Right forelimb (tissue), 1 donor: Measurements from ENCODE around the gene FOXA3.
"Not testable (repeated sequence)": the region's sequence is repeated elsewhere in the genome, so short reads cannot be mapped to it uniquely, and the experiment has no call there.

Experiments
- DNase-seq: peaks from one replicate; pipeline ENCODE4 v3.0.0-alpha.2; 2018

FOXA3 gene

DNA sequence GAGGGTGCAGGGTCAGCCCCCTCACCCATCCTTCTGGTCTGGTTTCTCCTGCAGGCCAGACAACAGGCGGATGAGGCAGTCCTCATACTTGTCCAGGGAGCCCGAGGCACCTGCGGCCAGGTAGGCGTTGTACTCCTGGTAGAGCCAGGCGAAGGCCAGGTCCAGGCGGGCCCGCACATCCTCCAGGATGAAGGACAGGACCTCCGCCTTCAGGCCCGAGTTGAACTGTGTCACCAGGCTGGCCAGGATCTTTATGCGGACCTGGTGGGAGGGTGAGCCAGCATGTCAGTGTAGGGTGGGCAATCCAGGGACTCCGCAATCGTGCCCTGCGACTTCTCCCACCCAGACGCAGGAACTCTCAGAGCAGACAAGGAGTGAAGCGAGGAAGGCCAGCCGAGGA is 35.2 kb upstream of the FOXA3 start:
- no peak for DNase-seq

DNA sequence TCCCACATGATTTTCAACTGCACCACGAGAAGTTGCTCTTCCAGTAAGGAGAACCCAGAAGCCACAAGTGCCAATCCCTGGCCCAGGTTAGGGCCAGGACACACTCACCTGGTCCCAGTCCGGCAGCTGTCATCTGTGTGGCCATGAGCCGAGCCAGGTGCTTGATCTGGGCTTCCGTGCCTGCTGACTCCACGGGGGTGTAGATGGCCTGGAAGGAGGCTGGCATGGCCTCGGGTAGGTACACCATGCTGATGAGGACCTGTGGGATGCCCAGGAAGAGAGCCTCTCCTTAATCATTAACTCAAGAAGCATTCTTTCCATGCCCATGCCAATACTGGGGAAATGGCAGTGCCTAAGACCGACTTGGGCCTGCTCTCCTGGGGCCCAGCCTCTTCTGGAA is 29.2 kb upstream of the FOXA3 start:
- no peak for DNase-seq

DNA sequence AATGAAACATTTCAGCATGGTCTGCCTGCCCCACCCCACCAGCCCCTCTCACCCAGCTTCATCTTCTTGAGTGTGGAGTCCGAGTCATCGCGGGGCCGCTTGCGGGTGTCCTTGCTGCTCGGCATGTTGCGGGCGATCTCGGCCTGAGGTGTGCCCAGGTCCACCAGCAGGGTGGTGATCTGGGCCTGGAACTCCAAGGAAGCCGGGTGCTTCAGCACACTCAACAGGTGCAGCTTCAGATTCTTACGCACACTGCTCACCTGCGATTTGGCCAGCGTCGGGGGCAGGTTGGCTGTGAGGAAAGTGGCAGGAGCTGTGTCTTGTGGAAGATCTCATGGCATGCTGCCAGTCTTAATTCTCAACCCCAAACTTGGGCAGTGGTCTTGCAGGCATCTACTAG is 21.9 kb upstream of the FOXA3 start:
- DNase-seq = no peak

DNA sequence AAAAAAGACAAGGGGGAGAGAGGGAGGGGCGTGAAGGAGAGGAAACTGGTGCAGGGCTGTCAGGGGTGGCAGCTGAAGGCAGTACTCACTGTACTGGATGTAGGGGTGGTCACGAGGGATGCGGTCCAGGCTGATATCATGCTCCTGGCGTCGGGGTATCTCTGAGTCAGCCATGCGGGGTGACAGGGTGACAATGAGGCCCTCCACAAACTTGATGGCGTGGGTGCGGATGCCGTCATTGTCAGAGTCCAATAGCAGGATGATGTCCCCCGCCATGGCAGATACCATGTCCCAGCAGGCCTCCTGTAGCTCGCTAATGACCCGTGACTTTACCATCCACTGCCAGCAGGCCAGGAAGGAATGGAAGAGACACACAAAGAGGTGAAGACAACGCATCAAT is 16.5 kb upstream of the FOXA3 start:
- no peak for DNase-seq

DNA sequence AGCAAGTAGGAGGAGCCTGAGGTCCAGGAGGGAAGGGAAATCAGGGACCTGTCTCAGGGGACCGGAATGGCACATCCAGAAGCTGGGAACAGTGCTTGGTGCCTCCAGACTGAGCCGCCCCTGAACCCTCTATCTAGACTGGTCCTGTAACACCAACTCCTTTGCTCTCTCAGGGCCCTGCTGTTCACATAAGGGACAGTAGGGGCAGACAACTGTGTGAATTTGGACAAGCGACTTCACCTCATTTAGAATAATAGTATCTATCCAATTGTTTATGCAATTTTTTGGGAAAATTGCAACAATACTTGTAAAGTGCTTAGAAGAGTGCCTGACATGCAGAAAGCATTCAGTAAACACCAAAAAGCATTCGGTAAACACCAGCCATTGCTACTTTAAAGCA is 15.2 kb upstream of the FOXA3 start:
- DNase-seq = no peak

DNA sequence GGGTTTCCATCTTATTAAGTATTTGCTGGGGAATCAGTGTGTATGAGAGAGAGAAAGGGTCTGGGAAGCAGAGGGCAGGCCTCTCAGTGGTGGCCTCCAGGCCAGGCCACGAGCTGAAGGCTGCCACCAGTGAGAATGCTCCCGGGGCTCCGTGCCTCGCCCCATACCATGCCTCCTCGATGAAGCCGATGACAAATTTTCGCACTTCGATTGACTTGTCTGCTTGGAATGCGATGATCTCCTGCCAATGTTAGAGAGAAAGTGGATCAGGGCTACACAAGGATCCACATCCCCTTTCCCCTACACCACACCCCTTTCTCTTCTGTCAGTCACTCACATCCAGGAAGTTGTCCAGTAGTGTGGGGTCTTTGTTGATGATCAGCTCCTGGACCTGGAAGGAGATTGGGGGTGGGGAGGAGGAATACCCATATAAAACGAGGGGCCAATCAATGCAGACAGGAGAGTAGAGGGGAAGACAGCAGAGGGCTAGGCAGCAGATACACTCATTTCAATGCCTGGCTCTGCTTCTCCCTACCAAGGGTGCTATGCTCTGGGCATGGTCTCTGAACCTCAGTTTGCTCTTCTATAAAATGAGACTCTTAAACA is 11.9 kb upstream of the FOXA3 start:
- DNase-seq = no peak

DNA sequence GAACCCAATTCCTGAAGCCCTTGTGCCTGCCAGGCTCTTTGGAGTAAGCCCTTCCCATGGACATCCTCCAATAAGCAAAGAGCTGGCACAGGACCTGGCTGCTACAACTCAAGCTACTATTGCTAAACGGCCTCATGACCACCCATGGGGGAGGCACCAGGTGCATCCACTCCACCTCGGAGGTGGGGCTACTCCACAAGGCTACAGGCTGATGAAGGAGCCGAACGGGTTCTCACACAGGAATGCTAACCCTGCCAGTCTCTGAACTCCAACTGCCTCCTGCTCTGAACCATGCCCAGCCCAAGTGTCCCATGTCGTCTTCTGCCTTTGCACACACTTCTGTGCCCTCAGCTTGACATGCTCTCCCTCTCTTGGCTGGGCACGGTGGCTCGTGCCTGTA is 11.1 kb upstream of the FOXA3 start:
- DNase-seq = no peak

DNA sequence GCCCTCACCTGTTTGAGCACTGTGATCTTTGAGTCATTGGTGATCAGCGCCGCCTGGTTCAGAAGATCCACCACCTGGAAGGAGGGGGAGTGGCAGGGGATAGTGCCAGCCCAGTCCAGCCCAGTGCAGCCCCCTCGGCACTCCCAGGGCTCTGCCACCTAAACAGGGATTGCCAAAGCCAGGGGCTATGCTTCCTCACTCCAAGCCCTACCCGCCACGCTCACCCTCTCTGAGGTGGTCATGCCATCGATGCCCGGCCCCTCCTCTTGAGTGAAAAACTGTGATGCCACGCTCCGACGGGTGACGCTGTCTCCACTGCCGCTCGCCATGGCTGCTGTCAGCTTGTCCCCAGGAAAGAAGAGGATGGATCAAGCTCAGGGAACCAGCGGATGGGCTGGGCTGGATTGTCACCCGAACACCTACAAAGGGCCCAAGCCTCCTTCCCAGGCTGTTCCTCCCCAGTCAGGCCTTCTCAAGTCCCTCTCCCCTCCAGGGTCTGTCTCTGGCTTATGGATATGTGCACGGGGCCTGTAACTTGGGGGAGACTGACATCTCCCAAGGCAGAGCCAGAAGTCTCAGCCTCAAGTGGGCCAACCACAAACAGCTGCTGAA is 9.9 kb upstream of the FOXA3 start:
- DNase-seq = no peak

DNA sequence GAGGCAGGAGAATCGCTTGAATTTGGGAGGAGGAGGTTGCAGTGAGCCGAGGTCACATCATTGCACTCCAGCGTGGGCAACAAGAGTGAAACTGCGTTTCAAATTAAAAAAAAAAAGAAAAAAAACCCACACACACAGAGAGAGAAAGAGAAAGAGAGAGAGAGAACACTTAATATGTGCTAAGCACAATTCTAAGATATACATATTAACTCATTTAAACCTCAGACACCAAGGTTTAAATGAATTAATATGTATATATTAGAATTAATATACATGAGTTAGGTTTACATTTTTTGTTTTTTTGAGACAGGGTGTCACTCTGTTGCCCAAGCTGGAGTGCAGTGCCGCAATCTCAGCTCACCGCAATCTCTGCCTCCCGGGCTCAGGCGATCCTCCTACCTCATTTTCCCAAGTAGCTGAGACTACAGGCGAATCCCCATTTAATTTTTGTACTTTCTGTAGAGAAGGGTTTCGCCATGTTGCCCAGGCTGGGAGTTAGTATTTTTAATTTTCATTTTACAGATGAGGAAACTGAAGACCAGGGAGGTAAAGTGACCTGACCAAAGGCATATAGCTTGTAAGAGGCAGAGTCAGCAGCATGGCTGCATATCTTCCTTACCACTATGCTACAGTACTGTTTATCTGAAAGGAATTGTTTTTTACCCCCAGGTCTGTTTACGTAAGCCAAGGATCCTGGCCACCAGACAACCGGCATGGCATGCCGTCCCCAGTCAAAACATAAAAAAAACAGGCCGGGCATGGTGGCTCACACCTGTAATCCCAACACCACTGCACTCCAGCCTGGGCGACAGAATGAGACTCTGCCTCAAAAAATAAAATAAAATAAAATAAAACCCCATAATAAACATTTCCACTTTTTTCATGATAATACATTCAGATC is 3.5 kb upstream of the FOXA3 start:
- DNase-seq = no peak

DNA sequence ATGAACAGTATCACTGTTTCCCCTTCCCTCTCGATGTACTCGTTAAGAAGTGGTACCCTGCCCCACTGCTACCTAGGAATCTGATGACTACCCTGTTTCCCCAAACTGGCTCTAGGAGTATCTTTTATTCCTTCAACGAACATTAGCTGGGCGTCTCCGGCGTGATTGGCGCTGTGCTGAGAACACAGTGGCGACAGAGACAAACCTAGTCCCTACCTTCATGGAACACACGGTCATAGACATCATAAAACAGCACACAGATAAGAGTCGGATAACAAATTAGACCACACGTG is 1.9 kb upstream of the FOXA3 start:
- DNase-seq = no peak

DNA sequence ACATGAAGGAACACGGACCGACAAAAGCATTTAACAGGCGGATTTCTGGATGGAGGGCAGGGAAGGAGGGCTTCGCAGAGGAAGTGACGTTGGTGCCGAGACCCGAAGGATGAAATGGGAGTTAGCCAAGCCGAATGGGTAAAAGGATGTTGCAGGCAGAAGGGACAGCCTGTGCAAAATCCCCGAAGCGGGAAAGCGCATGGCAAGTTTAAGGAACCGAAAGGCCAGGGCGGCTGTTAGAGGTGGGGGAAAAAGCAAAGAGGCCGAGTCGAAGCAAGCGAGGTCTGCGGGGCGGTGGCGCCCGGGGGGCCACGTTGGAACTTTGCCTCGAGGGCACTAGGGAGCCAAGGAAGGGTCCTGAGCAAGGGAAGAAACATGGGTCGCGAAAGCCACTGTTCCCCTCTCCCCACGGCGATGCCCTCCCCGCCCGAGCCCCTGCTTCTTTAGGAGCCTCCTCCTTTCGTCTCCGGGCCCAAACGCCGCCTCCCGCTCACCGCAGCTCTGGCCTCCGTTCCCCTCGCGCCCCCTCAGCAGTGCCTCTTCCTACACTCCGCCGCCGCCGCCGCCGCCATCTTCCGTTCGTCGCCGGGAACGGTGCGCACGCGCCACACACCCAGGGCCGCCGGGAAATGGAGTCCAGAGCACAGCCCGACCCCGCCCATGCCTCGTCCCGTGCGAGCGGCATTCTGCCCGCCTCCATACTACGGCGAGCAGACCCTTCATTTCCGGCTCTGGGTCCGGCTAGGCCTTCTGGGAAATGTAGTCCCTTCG is 1.4 kb upstream of the FOXA3 start, which contains the start of gene SYMPK:
Gene SYMPK (minus strand): TSS at position 584 of the 771 bp plus-strand sequence. CDS start 8,652 bp downstream, outside the sequence.
- peak; percentile 99 for DNase-seq

DNA sequence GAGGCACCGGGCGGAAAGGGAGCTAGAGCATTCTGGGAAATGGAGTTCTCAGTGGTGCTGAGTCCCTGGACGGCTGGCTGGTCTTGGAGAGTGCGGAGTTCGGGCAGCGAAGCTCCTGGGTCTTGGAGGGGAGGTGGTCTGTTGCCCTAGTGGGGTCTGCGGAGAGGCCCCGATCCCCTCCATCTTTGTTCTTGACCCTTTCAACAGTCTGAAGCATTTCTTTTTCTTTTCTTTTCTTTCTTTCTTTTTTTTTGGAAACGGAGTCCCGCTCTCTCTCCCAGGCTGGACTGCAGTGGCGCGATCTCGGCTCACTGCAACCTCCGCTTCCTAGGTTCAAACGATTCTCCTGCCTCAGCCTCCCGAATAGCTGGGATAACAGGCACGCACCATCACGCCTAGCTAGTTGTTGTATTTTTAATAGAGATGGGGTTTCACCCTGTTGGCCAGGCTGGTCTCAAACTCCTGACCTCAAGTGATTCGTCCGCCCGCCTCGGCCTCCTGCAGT is 739 bp upstream of the FOXA3 start:
- no peak for DNase-seq

DNA sequence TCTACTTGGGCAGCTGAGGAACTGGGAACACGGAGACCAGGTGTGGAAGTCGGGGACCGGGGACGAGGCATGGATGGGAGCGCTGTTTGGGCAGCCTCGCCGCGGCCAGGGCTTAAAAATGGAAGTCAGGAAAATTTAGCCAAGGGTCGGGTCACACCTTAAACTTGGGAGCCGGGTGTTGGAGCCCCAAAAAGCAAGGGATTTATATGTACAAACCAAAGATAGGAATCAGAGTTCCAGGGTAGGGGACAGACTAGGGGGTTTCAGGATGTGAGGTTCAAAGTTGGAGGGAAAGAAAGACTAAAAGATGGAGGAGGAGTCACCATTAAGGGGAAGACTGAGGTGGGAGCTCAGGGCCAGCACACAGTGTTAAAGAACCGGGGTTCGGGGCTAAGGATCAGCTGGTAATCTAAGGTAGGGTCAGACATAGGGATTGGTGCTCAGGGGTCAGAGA is 530 bp downstream of the FOXA3 start:
- DNase-seq = no peak

DNA sequence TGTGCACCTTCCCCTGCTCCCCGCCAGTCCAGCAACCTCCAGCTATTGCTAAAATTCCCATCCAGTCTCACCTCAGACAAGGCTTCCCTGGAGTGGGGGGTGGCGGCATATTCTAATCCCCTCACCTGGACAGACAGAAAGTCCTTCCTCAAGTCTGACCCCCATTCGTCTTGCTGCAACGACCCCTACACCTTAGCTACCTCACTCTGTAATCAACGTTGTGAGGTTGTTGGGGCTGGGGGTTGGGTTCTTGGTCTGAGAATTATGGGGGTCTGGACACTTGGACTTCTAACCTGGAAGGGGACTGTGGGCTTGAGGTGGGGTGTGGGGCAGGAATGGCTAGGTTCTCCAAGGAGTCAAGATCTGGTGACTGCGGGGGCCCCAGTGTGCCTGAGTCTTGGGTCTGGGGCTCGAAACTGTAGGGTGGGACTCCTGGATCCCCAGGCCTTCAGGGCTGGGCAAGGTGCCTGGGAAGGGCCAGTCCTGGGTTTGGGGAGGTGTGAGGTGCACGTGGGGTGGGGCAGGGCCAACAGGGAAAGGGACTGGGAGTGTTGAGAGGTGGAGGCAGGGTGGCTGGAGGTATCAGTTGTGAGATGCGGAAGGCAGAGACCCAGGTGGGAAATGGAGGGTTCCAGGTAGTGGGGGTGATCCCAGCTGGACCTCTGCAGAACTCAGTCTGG is 1.3 kb downstream of the FOXA3 start:
- no peak for DNase-seq

DNA sequence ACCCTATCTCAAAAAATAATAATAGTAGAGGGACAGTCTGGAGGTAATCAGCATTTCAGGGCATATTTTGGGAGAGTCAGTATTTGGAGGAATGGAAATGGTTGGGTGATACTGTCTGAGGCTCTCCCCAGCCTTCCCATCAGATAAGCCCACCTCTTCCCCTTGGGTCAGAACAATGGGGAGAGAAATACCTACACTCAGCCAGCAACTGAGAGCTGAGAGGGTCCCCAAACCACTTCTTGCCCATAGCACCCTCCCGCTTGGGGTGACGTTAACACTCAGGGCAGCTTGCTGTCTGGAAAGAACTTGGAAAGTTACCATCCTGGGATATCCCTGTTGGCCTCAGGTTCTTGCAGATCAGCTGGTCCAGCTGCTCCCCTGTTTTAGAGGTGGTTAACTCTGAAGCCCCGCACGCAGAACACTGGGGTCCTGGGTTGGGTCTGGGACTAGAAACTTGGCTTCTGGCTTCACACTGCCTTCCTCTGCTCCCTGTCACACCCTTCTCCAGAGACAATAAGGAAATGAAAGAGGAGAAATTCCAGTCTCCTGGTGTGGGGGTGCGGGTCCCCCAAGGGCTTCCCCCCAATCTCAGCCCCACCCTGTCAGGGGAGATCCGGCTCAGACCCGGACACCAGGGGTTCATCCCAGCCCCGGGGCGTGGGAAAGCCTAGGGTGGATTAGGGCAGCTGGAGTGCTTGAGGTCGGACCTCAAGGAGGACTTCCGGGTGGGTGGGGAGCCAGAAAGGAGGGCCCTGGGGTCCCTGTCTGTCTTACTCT is 2.5 kb downstream of the FOXA3 start:
- no peak for DNase-seq

DNA sequence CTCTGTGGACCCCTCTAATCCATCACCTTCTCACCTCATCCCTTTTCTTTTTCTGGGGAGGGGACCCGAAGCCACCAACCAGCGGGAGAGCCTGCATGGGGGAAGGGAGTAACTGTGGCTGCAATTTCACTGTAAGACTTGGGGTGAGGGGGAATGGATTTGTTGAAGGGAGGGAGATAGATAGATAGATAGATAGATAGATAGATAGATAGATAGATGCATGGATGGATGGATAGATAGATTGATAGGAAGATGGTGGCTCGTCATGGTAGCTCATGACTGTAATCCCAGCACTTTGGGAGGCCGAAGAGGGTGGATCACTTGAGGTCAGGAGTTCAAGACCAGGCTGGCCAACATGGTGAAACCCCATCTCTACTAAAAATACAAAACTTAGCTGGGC is 3.1 kb downstream of the FOXA3 start:
- not testable (repeated sequence) for DNase-seq

DNA sequence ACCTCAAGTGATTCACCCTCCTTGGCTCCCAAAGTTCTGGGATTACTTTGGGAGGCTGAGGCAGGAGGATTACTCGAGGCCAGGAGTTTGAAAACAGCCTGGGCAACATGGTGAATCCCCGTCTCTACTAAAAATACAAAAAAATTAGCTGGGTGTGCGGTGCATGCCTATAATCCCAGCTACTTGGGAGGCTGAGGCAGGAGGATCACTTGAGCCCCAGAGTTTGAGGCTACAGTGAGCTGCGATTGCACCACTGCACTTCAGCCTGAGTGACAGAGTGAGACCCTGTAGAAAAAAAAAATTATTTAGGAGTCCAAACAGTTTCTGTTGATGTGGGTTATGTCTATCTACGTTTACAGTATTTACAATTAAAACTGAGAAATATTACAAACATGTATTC is 6.7 kb downstream of the FOXA3 start:
- DNase-seq = no peak

DNA sequence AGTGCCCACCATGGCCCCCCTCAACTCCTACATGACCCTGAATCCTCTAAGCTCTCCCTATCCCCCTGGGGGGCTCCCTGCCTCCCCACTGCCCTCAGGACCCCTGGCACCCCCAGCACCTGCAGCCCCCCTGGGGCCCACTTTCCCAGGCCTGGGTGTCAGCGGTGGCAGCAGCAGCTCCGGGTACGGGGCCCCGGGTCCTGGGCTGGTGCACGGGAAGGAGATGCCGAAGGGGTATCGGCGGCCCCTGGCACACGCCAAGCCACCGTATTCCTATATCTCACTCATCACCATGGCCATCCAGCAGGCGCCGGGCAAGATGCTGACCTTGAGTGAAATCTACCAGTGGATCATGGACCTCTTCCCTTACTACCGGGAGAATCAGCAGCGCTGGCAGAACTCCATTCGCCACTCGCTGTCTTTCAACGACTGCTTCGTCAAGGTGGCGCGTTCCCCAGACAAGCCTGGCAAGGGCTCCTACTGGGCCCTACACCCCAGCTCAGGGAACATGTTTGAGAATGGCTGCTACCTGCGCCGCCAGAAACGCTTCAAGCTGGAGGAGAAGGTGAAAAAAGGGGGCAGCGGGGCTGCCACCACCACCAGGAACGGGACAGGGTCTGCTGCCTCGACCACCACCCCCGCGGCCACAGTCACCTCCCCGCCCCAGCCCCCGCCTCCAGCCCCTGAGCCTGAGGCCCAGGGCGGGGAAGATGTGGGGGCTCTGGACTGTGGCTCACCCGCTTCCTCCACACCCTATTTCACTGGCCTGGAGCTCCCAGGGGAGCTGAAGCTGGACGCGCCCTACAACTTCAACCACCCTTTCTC is 8.2 kb downstream of the FOXA3 start:
- DNase-seq = no peak

DNA sequence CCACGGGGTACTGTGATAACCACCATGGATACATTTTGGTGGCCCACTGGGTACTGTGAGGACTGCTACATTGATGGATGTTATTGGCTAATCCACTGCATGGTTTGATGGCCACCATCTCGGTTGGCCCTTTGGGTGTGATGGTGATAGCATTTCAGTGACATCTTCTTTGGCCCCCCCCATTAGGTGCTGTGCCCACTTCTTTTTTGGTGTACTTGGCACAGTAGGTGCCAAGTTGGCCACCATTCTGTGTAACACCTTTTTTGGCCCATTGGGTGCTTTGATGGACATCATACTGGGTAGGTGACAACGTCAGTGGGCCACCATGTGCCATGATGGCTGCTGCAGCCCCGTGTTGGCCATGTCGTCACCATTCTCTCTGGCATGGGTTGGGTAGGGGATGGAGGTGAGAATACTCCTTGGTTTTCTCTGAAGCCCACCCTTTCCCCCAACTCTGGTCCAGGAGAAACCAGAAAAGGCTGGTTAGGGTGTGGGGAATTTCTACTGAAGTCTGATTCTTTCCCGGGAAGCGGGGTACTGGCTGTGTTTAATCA is 9.2 kb downstream of the FOXA3 start:
- DNase-seq = no peak

DNA sequence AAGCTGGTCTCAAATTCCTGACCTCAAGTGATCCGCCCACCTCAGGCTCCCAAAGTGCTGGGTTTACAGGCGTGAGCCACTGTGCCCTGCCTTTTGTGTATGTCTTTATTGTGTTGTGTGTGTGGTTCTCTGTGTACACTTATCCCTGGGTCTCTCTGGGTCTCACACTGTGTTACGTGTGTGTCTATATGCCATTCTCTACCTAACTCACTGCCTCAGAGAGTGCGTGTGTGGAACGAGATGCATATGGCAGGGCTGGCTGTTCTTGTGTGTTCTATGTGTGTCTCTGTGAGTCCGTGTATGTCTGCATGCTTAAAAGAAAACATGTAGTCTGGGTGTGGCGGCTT is 10.5 kb downstream of the FOXA3 start:
- no peak for DNase-seq

DNA sequence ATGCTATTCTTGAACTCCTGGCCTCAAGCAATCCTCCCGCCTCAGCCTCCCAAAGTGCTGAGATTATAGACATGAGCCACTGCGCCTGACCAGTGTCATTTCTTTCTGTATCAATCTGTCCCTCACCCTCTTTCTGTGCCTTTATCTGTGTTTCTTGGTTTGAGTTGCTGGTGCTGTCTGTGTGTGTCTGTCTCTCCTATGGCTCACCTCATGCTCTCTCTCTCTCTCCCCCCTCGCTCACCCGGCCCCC is 12.0 kb downstream of the FOXA3 start:
- DNase-seq = no peak
